SK-N-SH treated with all-trans-retinoic acid at 6 μM for 48 hours (cell line): ENCODE data around the gene TMEM114.

Source experiments
- ATAC-seq: fragments of 200-7000 bp; cut with Tn5 transposase; 3 replicates; pipeline ENCODE4 v1.9.1; 2020; ENCODE audit warnings: mild to moderate bottlenecking, moderate library complexity
- ARNTL ChIP-seq: fragments of 450-650 bp; formaldehyde crosslinking; IDR thresholded peaks from 2 replicates; pipeline ENCODE4 v1.5.0; 2020; ENCODE audit warnings: low read depth, mild to moderate bottlenecking, moderate library complexity, borderline replicate concordance
- BACH2 ChIP-seq: fragments of 250-450 bp; sonication (Bioruptor Pico); IDR thresholded peaks from 2 replicates; pipeline ENCODE4 v1.9.0; 2021; ENCODE audit warnings: mild to moderate bottlenecking, borderline replicate concordance
- CREB5 ChIP-seq: fragments of 250-450 bp; sonication (Bioruptor Pico); IDR thresholded peaks from 2 replicates; pipeline ENCODE4 v1.5.1; 2020; ENCODE audit warnings: low read depth, mild to moderate bottlenecking, moderate library complexity
- CSDC2 ChIP-seq: fragments of 250-450 bp; sonication (Bioruptor Pico); IDR thresholded peaks from 2 replicates; pipeline ENCODE4 v1.5.0; 2020; ENCODE audit warnings: mild to moderate bottlenecking, moderate library complexity
- ESRRG ChIP-seq: fragments of 250-450 bp; sonication (Bioruptor Pico); IDR thresholded peaks from 2 replicates; pipeline ENCODE4 v1.6.1; 2021; ENCODE audit warnings: mild to moderate bottlenecking
- GLIS3 ChIP-seq: fragments of 250-450 bp; sonication (Bioruptor Pico); IDR thresholded peaks from 2 replicates; pipeline ENCODE4 v1.5.0; 2020; ENCODE audit warnings: mild to moderate bottlenecking, moderate library complexity
- ISL1 ChIP-seq: fragments of 250-450 bp; sonication (Bioruptor Pico); IDR thresholded peaks from 2 replicates; pipeline ENCODE4 v2.1.2; 2022; ENCODE audit warnings: mild to moderate bottlenecking, moderate library complexity
- POU6F1 ChIP-seq: fragments of 250-450 bp; sonication (Bioruptor Pico); IDR thresholded peaks from 2 replicates; pipeline ENCODE4 v1.8.0; 2021; ENCODE audit warnings: low read depth, mild to moderate bottlenecking, moderate library complexity, borderline replicate concordance
- PPARA ChIP-seq: fragments of 250-450 bp; sonication (Bioruptor Pico); IDR thresholded peaks from 2 replicates; pipeline ENCODE4 v1.5.0; 2020; ENCODE audit warnings: mild to moderate bottlenecking, borderline replicate concordance
- RARB ChIP-seq: fragments of 250-450 bp; sonication (Bioruptor Pico); IDR thresholded peaks from 2 replicates; pipeline ENCODE4 v1.8.0; 2021; ENCODE audit warnings: mild to moderate bottlenecking, moderate library complexity
- SNAI2 ChIP-seq: fragments of 250-450 bp; sonication (Bioruptor Pico); IDR thresholded peaks from 2 replicates; pipeline ENCODE4 v1.5.0; 2020; ENCODE audit warnings: mild to moderate bottlenecking, moderate library complexity
- TOX ChIP-seq: fragments of 250-450 bp; sonication (Bioruptor Pico); IDR thresholded peaks from 2 replicates; pipeline ENCODE4 v1.8.0; 2021; ENCODE audit warnings: mild to moderate bottlenecking, moderate library complexity, borderline replicate concordance
- ZC3H10 ChIP-seq: fragments of 250-450 bp; sonication (Bioruptor Pico); IDR thresholded peaks from 2 replicates; pipeline ENCODE4 v1.5.1; 2021; ENCODE audit warnings: mild to moderate bottlenecking, moderate library complexity
- ZFP3 ChIP-seq: fragments of 250-450 bp; sonication (Bioruptor Pico); IDR thresholded peaks from 2 replicates; pipeline ENCODE4 v1.5.0; 2020; ENCODE audit warnings: mild to moderate bottlenecking, moderate library complexity
- ZFP30 ChIP-seq: fragments of 450-650 bp; formaldehyde crosslinking; IDR thresholded peaks from 2 replicates; pipeline ENCODE4 v1.5.0; 2022; ENCODE audit warnings: mild to moderate bottlenecking, moderate library complexity
- ZNF565 ChIP-seq: fragments of 450-650 bp; formaldehyde crosslinking; conservative IDR thresholded peaks from 2 replicates; pipeline ENCODE4 v1.5.0; 2020; ENCODE audit warnings: low read depth, mild to moderate bottlenecking, moderate library complexity
- ZNF70 ChIP-seq: fragments of 450-650 bp; formaldehyde crosslinking; IDR thresholded peaks from 2 replicates; pipeline ENCODE4 v1.5.0; 2020; ENCODE audit warnings: mild to moderate bottlenecking, moderate library complexity
- ZNF8 ChIP-seq: fragments of 450-650 bp; formaldehyde crosslinking; IDR thresholded peaks from 2 replicates; pipeline ENCODE4 v1.5.0; 2020; ENCODE audit warnings: mild to moderate bottlenecking, moderate library complexity
- TF ChIP-seq, protein P1 (sequence below): fragments of 250-450 bp; sonication (Bioruptor Pico); IDR thresholded peaks from 2 replicates; pipeline ENCODE4 v1.8.0; 2020; ENCODE audit warnings: mild to moderate bottlenecking, moderate library complexity, borderline replicate concordance
- TF ChIP-seq, protein P2 (sequence below): fragments of 250-450 bp; sonication (Bioruptor Pico); IDR thresholded peaks from 2 replicates; pipeline ENCODE4 v1.5.1; 2021; ENCODE audit warnings: mild to moderate bottlenecking, moderate library complexity

The TMEM114 gene

DNA sequence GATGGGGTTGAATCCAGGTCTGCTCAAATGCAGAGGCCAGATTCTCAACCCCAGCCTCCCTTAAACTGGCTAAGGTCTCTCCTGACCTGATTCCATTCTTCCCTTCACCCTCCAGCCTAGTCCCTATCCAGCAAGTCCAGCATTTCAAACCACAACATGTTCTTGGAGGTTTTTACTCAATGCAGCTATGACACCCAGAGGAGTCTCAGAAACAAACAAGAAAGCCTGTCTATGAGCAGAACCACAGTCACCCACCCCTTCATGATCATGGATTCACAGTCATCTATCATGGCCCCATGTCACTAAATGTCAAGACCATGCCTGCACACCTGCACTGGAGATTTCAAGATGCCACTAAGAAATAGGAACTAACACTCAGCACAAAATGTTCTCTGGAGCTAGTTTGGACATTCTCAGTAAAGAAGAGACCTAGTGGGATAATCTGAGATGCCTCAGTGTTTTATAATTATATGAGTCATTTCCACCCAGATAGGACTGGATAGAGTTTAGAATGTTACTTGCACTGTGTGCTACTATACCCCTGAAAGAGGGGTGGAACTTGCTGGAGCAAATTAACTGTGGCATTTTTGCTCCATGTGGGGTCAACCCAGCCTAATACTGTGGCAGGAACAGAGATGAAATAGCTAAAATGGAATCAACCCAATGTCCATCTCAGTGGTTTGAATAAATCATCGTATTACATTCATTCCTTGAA lies 21.7 kb upstream of the TMEM114 start (continued):
- TF ChIP-seq, protein P1, sequence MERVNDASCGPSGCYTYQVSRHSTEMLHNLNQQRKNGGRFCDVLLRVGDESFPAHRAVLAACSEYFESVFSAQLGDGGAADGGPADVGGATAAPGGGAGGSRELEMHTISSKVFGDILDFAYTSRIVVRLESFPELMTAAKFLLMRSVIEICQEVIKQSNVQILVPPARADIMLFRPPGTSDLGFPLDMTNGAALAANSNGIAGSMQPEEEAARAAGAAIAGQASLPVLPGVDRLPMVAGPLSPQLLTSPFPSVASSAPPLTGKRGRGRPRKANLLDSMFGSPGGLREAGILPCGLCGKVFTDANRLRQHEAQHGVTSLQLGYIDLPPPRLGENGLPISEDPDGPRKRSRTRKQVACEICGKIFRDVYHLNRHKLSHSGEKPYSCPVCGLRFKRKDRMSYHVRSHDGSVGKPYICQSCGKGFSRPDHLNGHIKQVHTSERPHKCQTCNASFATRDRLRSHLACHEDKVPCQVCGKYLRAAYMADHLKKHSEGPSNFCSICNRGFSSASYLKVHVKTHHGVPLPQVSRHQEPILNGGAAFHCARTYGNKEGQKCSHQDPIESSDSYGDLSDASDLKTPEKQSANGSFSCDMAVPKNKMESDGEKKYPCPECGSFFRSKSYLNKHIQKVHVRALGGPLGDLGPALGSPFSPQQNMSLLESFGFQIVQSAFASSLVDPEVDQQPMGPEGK (CRISPR knock-in tag): no peak

GRCh38 chr16:8611122-8611521 lies 20.8 kb upstream of the TMEM114 start:
- TF ChIP-seq ZNF565 (CRISPR knock-in tag) (no peak), POU6F1 (no peak), CSDC2 (CRISPR knock-in tag) (no peak), BACH2 (CRISPR knock-in tag) (no peak), ARNTL (CRISPR knock-in tag) (no peak)
- no peak for ATAC-seq

GRCh38 chr16:8607214-8607613 lies 16.9 kb upstream of the TMEM114 start:
- TF ChIP-seq ZFP30 (CRISPR knock-in tag) (no peak), ZNF565 (CRISPR knock-in tag) (no peak)
- TF ChIP-seq, all 23 proteins: peak for 0
- no peak for ATAC-seq

GRCh38 chr16:8605554-8605953 lies 15.2 kb upstream of the TMEM114 start:
- ATAC-seq: no peak
- no peak for TF ChIP-seq ARNTL (CRISPR knock-in tag)
- TF ChIP-seq BACH2 (CRISPR knock-in tag): no peak
- TF ChIP-seq, protein P1 (CRISPR knock-in tag): no peak
- no peak for TF ChIP-seq ZFP30 (CRISPR knock-in tag)
- TF ChIP-seq PPARA (CRISPR knock-in tag): no peak
- no peak for TF ChIP-seq ZNF70 (CRISPR knock-in tag)
- no peak for TF ChIP-seq GLIS3 (CRISPR knock-in tag)
- no peak for TF ChIP-seq ISL1 (CRISPR knock-in tag)
- no peak for TF ChIP-seq SNAI2 (CRISPR knock-in tag)
- no peak for TF ChIP-seq TOX (CRISPR knock-in tag)
- TF ChIP-seq ESRRG (CRISPR knock-in tag): no peak
- TF ChIP-seq ZFP3 (CRISPR knock-in tag): no peak
- TF ChIP-seq CREB5 (CRISPR knock-in tag): no peak
- TF ChIP-seq, protein P2, sequence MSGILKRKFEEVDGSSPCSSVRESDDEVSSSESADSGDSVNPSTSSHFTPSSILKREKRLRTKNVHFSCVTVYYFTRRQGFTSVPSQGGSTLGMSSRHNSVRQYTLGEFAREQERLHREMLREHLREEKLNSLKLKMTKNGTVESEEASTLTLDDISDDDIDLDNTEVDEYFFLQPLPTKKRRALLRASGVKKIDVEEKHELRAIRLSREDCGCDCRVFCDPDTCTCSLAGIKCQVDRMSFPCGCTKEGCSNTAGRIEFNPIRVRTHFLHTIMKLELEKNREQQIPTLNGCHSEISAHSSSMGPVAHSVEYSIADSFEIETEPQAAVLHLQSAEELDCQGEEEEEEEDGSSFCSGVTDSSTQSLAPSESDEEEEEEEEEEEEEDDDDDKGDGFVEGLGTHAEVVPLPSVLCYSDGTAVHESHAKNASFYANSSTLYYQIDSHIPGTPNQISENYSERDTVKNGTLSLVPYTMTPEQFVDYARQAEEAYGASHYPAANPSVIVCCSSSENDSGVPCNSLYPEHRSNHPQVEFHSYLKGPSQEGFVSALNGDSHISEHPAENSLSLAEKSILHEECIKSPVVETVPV (CRISPR knock-in tag): no peak
- TF ChIP-seq ZC3H10 (CRISPR knock-in tag): no peak
- TF ChIP-seq ZNF565 (CRISPR knock-in tag): no peak
- no peak for TF ChIP-seq ZNF8 (CRISPR knock-in tag)
- TF ChIP-seq CSDC2 (CRISPR knock-in tag): no peak
- no peak for TF ChIP-seq RARB (CRISPR knock-in tag)
- TF ChIP-seq, all 23 proteins: peak for 0
